PC-9 (cell line): Measurements from ENCODE around the gene FLAD1.

ENCODE experiments used
- EZH2 ChIP-seq: fragments of 200-600 bp; sonication (generic); IDR thresholded peaks from 2 replicates; pipeline ENCODE4 v1.8.0; 2017; ENCODE audit warnings: antibody characterized with exemption, low read depth
- TF ChIP-seq, protein P1 (sequence below): fragments of 200-600 bp; sonication (generic); conservative IDR thresholded peaks from 2 replicates; pipeline ENCODE4 v1.6.1; 2017; ENCODE audit warnings: mixed run types, antibody characterized with exemption, mild to moderate bottlenecking, moderate library complexity

DNA sequence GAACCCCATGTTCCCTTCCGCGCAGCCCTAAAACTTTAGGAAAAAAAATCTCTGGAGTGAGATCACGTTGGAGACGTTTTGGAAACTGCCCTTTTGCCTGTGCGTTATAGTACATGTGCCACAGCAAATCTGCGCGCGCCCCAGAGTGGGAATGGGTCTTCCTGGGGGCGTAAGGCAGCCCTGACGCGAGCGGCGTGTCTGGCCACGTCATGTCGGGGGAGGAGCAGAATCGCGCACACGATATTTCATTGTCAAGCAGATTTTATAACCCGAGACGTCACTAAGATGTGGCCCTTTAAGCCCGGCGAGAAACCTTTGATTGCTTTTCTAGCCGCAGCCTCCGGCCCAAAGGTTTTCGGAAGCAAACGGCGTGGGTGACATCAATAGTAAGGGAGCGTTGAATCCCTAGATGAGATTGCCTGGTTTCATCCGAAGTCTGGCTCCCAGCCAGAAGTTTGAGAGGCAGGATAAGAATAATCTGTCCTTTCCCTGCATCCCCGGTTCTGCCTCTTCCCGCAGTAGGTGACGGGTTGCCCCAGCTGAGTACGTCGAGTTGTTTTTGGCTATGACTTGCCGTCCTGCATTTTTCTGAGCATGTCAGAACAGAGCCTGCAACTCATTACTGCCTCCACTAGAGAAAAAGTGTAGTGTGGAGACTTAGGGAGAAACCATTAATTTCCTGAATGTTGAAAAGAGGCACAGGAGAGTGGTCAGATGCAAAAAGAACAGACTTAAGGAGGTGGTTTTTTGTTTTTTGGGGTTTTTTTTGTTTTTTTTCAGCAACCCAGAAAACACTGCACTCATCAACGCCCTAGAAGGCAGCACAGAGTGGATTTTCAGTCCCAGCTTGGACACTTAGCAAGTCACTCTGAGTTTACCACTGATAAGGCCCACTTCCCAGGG, 45.8 kb upstream of the FLAD1 start:
- TF ChIP-seq, protein P1, sequence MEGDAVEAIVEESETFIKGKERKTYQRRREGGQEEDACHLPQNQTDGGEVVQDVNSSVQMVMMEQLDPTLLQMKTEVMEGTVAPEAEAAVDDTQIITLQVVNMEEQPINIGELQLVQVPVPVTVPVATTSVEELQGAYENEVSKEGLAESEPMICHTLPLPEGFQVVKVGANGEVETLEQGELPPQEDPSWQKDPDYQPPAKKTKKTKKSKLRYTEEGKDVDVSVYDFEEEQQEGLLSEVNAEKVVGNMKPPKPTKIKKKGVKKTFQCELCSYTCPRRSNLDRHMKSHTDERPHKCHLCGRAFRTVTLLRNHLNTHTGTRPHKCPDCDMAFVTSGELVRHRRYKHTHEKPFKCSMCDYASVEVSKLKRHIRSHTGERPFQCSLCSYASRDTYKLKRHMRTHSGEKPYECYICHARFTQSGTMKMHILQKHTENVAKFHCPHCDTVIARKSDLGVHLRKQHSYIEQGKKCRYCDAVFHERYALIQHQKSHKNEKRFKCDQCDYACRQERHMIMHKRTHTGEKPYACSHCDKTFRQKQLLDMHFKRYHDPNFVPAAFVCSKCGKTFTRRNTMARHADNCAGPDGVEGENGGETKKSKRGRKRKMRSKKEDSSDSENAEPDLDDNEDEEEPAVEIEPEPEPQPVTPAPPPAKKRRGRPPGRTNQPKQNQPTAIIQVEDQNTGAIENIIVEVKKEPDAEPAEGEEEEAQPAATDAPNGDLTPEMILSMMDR: peak; percentile 26; the same call in 1 of the 2 replicates
- no peak for TF ChIP-seq EZH2
